H54 (cell line): ENCODE measurements around the gene SEZ6.

Experiments
- DNase-seq: peaks from one replicate; pipeline ENCODE4 v3.0.0; 2011; ENCODE audit warnings: low spot score, mixed read lengths; ENCODE audit not compliant: insufficient read length
- FAIRE-seq: peaks from 3 replicates; lab custom pipeline; 2011; peaks lifted over from hg19 to GRCh38; lab: Jason Lieb, UNC
- POLR2A ChIP-seq: IDR thresholded peaks from 2 replicates; pipeline ENCODE4 v1.6.1; 2011; ENCODE audit warnings: low read depth, mild to moderate bottlenecking, low read length

Gene SEZ6

DNA sequence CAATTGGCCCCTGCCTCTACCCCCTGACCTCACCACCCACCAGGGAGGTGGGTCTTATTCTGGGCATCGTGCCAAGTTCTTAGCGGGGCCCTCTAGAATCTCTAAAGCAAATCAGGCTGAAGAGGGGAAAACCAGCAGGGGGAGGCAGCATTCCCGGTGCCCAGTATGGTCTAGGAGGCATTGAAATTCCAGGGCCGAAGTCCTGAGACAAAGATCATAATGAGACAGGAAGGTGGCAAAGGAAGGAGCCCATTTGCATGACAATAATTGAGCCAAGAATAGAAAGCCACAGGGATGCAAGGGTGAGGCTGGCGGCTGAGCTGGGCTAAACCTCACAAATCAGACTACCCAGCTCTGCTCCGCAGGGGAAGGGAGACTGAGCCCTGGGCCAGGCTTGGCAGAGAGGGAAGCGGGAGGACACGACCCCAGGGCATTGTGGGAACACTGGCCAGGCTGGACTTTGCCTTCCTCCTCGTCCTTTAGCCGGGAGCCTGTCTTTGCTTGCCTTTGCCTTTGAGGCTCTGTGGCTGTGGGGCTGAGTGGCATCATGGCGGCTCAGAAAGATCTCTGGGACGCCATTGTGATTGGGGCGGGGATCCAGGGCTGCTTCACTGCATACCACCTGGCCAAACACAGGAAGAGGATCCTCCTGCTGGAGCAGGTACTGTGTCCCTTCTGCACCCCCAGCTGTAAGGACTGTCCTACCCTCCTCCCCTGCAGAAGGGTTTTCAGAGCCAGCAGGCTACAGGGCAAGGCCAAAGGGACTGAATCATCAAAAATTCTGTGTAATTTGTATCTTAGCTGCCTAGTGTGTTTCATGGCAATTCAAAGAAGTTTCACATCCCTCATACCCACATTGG, 37.1 kb upstream of the SEZ6 start, which contains the start of gene PIPOX:
PIPOX (plus strand) TSS at position 463 of the 860 bp plus-strand sequence; CDS start at position 548, 85 bp downstream.
- no peak for DNase-seq
- FAIRE-seq: no peak
- no peak for TF ChIP-seq POLR2A

DNA sequence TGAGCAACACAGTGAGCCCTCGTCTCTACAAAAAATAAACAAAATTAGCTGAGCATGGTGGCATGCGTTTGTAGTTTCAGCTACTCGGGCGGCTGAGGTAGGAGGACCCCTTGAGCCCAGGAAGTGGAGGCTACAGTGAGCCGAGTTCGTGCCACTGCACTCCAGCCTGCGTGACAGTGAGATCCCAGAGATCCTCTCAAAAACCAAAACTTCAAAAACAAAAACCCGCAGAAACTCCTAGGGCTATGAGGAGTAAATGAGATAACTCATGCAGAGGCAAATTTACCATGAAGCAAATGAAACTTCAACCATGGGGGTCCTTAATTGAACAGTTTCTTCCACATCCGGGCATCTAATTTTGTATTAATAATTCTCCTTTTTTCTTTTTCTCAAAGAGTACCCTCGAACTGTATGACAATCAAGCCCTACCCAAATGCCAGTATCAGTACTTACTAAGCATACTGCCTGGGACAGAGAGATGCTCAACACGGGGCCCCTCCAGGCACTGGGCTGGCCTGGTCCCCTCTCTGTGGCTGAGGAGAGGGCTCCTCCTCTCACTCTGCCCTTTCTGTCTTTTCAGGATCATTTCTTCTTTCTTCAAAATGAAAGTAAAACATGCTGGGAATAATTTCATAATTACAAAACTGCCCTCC, 36.3 kb upstream of the SEZ6 start:
- DNase-seq (no peak), FAIRE-seq (no peak)
- no peak for TF ChIP-seq POLR2A

DNA sequence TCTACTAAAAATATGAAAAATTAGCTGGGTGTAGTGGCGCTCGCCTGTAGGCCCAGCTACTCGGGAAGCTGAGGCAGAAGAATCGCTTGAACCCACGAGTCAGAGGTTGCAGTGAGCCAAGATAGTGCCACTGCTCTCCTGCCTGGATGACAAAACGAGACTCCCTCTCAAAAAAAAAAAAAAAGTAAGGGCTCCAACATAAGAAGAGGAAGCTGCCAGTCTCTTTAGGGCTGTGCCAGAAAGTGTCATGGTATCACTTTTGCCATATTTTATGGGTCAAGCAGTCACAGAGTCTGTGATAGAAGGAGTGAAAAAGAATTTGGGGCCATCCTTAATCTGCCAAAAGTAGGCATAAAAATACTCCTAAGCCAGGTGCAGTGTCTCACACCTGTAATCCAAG, 35.7 kb upstream of the SEZ6 start:
- DNase-seq: no peak
- no peak for FAIRE-seq
- no peak for TF ChIP-seq POLR2A

DNA sequence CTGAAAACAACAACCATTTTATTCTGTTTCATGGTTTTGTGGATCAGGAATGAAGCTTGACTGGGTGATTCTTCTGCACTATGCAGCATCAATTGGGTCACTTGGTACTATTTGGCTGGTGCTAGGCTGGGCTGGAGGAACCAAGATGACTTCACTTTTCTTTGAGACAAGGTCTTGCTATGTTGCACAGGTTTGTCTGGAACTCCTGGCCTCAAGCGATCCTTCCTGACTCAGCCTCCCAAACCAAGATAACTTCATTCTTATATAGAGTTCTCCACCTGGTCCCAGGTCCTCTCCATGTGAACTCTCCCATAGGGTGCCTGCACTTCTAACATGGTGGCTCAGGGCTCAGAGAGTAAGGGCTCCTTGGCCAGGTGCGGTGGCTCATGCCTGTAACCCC, 35.3 kb upstream of the SEZ6 start:
- FAIRE-seq (no peak), DNase-seq (no peak)
- TF ChIP-seq POLR2A: no peak

DNA sequence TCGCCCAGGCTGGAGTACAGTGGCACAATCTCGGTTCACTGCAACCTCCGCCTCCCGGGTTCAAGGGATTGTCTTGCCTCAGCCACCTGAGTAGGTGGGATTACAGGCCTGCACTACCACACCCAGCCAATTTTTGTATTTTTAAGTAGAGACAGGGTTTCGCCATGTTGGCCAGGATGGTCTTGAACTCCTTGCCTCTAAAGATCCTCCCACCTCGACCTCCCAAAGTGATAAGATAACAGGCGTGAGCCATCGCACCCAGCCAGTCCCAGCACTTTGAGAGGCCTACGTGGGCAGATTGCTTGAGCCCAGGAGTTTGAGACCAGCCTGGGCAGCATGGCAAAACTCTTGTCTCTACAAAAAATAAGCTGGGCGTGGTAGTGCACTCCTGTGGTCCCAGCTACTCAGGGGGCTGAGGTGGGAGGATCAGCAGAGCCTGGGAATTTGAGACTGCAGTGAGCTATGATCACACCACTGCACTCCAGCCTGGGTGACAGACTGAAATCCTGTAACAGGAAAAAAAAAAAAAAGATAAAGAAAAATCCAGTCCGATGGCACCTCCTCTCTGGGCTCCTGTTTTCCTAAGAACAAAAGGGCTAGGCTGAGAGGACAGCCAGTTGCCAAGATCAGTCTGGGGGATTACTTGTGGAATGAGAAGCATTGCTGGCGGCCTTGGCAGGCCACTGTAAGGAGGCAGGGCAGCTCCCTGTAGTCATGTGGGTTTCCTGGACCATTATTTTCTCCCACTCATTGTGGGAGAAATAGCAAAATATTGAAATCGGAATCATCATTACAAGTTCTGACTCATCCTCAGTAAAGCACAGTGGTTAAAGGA, 34.1 kb upstream of the SEZ6 start:
- no peak for TF ChIP-seq POLR2A
- FAIRE-seq: no peak
- DNase-seq: peak; percentile 69

DNA sequence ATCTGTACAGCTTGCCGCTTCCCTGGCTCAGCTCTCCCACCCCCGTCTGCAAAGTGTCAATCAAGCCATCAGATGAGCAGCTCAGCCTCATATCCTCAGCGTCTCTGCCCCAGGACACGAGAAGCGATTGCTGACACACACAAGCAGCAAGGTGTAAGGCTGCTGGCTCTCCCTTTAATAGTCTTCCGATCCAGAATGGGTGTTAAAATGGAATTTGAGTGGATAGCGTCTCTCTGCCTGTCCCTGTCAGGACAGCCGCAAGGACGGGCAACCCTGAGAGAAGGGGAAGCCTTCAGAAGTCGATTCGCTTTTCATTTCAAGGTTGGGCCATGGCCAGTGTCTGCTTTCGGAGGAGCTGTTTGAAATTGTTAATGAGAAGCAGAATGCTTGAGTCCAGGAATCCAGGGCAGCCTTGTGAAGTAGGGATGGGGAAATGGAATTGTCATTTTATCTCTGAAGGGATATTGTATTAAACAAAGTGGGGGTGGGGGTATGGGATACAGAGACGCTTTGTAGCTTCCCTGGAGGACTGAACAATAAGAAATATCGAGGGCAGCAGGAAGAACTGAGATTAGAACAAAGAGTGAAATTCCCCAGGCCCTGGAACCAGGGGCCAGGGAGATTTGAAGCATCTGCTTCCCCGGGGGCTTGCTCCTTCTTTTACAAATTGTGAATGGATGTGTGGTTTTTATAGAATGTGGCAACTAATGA, 32.4 kb upstream of the SEZ6 start:
- DNase-seq: no peak
- FAIRE-seq: no peak
- no peak for TF ChIP-seq POLR2A

DNA sequence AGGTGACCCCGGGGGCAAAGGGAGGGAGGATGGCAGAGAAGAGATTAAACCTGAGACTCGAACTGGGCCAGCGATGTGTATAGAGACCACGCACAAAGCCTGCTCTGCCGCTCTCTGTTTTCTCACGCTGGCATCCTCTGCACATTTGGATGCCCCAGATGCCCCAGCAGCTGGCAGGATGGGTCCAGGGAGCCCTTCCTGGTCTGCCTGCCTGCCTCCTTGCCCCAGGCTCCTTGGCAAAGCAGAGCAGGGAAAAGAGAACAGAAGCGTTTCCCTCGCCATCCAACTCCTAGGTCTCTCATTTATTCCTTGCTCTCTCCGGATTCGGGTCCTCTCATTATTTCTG, 31.9 kb upstream of the SEZ6 start:
- DNase-seq (no peak), FAIRE-seq (no peak)
- no peak for TF ChIP-seq POLR2A

DNA sequence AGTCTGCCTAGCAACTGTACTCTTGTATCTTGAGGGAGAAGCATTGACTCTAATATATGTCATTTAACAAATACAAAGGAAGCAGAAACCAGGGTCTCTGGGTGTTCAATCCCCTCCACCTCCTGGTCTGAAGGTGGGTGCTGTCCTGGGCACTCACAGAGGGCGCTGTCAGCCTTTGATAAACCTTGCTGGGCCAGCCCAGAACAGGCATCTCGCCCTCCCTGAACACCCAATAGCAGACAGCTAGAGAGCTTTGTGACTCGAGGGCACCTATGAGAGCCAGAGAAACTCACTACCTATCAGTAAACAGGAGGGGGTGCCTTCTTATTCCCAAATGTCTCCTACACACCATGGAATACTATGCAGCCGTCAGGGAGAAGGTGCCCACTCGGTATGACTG, 30.8 kb upstream of the SEZ6 start:
- no peak for TF ChIP-seq POLR2A
- FAIRE-seq (no peak), DNase-seq (no peak)

DNA sequence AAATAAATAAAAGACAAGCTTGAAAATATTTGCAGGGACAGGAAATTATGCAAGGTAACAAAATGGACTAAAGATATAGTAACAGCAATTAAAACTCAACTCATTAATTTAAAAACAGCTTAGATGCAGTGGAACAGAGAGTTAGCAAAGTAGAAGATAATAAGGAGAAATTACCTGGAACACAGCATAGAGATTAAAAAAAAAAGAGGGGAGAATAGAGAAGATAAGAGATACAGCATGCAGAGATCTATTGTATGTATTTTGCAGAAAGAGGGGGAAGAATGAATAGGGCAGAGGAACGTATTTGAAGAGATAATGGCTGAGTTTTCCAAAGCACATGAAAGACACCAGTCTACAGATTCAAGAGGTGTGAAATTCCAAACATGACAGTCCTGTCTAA, 28.7 kb upstream of the SEZ6 start:
- DNase-seq (no peak), FAIRE-seq (no peak)
- TF ChIP-seq POLR2A: no peak

DNA sequence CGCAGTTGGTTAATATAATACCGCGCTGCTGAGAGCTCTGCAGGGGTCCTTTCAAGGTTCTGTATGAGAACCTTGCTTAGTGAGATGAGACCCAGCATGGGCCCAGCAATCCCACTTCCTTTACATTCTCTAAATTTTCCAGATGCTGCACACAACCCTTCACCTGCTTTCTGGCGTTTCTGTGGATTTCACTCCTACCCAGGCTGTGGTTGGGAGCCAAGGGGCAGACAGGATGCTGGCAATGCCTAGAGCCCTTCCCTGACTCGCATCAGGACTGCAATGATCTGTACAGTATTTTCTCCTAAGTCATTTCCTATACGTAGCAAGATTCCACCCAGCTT, 27.0 kb upstream of the SEZ6 start:
- DNase-seq: no peak
- no peak for TF ChIP-seq POLR2A
- FAIRE-seq: no peak

DNA sequence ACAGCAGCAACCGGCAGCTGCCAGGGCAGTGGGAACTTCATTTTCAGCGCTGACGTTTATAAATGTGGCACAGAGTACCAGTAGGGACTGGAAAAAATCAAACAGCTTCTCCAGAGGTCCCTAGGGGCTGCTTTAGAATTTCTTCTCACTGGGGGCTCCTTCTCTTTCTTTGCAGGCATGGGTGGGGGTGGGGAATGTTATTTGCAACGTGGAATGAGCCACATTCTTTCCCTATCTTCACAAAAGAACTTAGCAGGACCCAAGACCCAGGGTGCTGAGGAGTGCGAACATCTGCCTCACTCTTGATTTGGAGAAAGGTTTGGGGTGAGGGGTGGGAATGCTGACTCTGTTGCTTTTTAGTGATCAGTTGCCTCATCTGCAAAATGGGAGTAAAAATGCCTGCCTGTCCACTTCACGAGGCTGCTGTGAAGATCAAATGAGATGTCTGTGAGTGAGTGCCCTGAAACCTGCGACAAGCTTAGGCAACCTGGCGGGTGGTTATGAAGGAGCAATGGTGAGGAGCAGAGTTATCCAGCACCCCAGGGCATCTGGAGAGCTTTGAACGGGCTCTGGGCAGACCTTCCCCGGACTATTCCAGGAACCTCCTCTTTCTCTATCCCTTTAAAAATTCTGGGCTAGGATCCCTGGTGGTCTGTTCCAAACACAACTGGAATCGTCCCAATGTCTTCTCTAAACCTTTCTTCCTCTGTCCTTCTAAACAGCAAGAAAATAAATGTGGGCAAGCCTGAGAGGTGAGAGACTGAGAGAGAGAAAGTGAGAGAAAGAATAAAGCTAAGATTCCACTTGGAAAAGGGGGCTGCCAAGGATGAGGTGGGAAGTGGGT, 26.4 kb upstream of the SEZ6 start:
- no peak for TF ChIP-seq POLR2A
- no peak for DNase-seq
- FAIRE-seq: no peak

DNA sequence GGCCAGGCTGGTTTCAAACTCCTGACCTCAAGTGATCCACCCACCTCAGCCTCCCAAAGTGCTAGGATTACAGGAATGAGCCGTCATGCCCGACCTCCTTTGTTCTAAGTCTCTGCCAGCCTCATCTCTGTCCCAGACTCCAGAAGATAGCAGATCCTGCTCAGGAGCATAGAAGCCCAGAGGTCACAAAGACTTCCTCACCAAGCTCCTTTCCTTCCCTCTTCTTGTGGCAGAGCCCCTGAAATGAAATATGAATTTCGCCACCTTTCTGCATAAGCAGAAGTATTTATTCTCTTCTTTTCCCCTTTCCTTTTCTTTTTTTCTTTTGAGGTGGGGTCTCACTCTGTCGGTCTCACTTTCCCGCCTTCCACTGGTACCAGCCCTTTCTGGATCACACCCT, 25.7 kb upstream of the SEZ6 start:
- FAIRE-seq: no peak
- TF ChIP-seq POLR2A: no peak
- no peak for DNase-seq
